ENCODE data around the gene MAGI2.
"Not testable (repeated sequence)": the region's sequence is repeated elsewhere in the genome, so short reads cannot be mapped to it uniquely, and the experiment has no call there.

The MAGI2 gene

DNA sequence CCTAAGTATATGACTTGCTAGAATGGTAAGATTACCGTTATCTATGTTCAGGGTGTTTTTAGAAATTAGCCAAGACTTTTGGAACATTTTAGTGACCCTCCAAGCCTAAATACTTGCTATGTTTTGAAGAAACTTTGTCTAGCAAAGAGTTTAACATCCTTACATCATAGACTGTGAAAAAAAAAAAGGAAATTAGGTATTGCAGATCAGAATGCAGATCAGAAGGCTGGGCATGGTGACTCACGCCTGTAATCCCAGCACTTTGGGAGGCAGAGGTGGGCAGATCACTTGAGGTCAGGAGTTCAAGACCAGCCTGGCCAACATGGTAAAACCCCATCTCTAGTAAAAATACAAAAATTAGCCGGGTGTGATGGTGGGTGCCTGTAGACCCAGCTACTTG lies 10.7 kb downstream of the MAGI2 start:
- not testable (repeated sequence) for DNase-seq

DNA sequence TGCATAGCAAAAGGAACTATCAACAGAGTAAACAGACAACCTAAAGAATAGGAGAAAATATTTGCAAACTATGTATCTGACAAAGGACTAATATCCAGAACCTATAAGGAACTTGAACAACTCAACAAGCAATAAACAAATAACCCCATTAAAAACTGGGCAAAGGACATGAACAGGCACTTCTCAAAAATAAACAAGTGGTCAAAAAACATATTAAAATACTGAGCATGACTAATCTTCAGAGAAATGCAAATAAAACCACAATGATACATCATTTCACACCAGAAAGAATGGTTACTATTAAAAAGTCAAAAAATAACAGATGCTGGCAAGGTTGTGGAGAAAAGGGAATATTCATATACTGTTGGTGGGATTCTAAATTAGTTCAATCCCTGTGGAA lies 17.1 kb downstream of the MAGI2 start:
- no peak for DNase-seq

- DNase-seq = no peak
Observed at GRCh38 chr7:79434867-79435266, 18.6 kb downstream of the MAGI2 start.

DNA sequence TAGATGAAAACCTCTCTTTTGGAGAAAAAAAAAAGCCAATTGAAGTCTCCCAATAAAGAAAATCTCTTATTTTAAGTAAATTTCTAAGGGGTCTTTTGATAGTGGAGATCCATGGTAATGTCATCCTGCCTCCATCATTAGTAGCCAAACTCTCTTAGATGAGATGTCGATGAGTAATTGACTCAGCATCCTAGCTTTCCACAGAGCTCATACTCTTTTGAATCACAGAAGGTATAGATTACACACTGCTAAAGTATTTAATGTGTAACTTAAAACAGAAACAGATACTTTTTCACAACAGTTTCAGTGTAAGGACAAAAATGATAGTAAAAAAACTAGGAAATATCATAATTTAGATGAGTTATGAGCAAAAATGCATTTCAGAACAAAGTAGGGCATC lies 19.4 kb downstream of the MAGI2 start:
- no peak for DNase-seq

DNA sequence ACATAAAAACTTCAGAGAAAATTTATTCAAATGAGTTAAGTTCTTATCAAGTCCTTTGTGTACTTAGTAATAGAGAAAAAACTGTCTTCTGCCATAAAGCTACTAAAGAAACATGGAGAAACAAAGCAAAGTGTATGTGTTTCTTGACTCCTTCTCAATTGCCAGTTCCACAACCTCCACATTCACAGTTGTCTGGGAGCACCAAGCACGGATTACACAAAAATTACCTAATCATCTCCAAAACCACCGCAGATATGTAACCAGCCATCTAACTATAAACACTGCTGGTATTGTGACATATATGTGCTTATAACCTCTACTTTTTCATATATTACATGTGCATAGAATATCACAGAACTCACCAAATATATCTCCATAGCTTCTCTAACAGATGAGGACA lies 23.1 kb downstream of the MAGI2 start:
- no peak for DNase-seq

GRCh38 chr7:79425665-79426064 lies 27.8 kb downstream of the MAGI2 start:
- no peak for DNase-seq

GRCh38 chr7:79421751-79422150 lies 31.7 kb downstream of the MAGI2 start:
- DNase-seq = no peak

- no peak for DNase-seq
Observed at GRCh38 chr7:79420464-79420863, 33.0 kb downstream of the MAGI2 start.

DNA sequence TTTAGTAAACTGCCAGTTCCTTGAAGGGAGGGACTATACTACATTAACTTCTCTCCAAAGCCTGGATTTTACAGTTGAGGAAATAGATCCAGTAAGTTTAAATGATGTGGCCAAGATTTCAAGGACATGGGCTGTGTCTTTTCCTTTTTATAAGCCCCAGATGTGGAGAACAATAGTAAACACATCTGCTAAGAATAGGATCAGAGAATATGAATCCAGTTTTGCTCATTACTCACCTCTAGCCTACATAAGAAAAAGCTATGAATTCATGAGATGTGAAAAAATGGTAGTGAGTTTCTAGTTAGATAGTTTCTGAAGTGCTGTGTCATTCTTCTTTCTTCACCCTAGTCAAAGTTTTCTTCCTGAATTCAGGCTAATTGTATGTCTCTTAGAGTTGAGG lies 38.6 kb downstream of the MAGI2 start:
- no peak for DNase-seq

DNA sequence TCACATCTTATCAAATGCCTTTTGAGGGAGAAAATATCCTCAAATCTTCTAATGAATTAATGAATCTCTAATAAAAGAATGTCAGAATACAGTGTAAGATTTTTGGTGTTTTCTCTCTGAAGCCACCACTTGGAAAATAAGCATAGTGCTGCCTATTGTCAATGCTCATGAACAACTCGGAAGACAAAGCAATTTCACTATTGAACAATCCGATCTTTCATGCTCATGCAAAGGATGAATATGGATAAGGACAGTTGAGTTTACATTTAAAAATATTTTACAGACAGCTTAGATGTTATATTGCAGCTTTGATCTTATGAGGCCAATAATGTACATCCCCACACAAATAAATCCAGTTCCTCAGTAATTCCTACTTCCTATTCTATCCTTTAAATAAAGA lies 40.6 kb downstream of the MAGI2 start:
- DNase-seq = no peak

DNA sequence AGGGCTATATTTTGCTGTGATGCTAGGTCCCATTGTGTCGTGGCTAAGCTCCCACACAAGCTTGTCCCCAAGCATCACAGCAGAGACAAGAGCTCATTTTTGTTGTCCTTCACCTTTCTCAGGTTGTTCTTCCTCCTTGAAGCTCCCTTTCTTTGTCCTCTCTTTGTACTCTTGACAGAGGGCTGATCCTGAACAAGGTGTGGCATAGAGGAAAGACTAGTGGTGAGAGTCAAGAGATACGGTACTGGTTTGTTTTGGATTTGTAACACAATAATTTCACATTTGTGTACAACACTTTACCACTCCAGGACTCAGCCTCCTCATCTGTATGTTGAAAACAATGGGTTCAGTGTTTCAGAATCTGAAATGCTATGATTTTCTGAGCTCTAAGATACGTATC lies 41.0 kb downstream of the MAGI2 start:
- DNase-seq = no peak

DNA sequence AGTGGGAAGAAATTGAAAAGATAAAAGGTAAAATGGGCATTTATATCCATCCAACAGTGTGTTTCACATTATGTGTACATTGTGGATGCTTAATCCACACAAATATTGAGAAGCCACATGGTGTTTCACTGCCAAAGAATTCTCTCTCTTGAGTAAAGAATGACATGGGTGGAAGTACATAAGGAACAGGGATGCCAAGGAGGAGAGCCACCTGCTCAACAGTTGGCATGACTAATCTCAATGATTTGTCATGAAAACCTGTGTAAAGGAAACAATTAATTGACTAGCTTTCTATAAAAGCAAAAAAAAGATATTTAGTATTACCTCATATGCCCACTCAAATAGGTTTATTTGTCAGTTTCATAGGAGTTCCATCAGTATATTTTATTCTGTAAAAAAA lies 43.1 kb downstream of the MAGI2 start:
- no peak for DNase-seq

GRCh38 chr7:79407351-79407750 lies 46.1 kb downstream of the MAGI2 start:
- DNase-seq = no peak

DNA sequence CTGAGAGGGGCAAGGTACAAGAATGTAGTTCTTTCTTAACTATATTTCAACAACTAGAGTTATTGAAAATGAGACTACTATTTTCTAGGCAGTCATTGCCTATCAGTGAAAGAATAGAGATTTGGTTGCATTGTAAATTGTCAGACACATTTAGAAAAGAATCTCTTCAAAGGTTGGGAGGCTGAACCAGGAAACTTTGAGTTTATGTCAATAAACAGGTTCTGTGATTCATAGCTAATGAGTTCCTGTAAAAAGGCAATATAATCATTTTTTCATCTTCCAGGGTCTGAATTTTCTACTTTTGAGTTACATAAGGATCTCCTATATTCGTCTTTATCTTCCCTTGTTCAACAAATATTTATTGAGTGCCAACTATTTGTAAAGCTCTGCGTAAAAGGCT lies 47.1 kb downstream of the MAGI2 start:
- no peak for DNase-seq

DNA sequence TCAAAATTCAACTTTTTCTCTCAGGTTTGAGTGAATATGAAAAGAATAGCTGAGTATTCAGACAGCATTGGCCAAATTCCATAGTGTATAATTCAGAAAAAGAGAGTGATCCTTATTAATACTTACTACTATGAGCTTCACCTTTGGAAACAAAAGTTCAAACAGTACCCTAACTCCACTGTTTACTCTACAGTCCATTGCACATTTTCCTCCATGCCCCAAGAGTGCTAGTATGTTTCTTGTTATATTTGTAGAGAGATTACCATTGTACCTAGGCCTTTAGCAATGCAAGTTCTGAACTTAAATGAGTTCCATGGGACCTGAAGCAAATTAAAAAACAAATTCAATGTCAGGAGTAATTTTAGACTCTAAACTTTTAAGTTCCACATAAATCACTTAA lies 48.1 kb downstream of the MAGI2 start:
- no peak for DNase-seq

DNA sequence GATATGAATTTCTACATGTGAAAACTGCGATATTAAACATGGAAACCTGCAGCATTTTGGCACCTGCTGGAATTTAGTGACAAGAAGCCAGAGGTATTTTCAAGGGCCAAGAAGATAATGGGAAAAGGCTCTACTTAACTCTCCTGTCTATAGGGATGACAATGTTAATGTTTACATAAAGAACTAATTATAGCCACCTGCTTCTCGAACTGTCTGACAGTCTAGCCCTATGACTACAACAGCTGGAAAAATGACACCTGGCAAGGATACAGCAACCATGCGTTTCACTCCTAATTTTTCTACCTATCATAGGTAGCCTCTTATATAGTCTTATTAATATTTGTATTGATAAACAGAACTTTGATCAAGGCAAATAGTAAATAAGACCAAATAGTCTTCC lies 49.6 kb downstream of the MAGI2 start:
- DNase-seq = no peak

- no peak for DNase-seq
Observed at GRCh38 chr7:79403451-79403850, 50.0 kb downstream of the MAGI2 start.

DNA sequence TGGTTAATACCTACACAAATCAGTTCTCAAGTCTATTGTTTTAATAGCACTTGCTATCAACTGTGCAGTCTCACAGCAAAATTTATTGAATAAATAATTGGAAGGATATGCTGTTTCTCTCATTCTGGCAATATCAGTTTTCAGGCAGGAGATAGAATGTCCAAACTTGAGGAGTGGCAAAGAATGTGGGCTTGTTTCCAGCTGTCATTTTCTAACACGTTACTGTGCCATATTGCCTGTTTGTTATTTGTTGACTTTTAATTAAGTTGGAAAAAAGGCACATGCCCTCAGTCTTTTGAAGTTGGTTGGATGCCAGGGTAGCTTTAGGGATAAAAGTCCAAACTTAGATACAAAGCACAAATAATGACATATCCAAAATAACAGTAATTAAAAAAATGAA lies 52.2 kb downstream of the MAGI2 start:
- DNase-seq = no peak

GRCh38 chr7:79400222-79400621 lies 53.2 kb downstream of the MAGI2 start:
- no peak for DNase-seq

- no peak for DNase-seq
Observed at GRCh38 chr7:79398138-79398749, 55.2 kb downstream of the MAGI2 start.

GRCh38 chr7:79386688-79387422 lies 66.6 kb downstream of the MAGI2 start:
- DNase-seq = no peak

DNA sequence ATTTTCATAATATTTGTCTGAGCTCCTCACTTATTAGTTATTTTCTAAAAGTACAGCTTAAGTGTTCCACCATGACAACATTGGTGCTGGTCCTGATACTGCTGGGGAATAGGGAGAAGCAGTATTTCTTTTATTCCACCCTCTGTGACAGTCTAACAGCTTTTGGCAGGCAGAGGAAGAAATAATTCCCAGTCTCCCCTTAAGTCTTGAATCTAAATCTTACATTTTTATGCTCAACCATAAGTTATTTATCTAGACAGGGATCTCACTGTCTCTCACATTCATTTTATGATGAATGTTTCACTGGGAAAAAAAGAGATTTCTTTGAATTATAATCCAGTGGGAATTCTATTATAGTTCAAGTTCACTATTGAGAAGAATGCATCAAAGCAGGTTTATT lies 71.5 kb downstream of the MAGI2 start:
- DNase-seq = no peak

GRCh38 chr7:79377097-79377496 lies 76.4 kb downstream of the MAGI2 start:
- DNase-seq = no peak

DNA sequence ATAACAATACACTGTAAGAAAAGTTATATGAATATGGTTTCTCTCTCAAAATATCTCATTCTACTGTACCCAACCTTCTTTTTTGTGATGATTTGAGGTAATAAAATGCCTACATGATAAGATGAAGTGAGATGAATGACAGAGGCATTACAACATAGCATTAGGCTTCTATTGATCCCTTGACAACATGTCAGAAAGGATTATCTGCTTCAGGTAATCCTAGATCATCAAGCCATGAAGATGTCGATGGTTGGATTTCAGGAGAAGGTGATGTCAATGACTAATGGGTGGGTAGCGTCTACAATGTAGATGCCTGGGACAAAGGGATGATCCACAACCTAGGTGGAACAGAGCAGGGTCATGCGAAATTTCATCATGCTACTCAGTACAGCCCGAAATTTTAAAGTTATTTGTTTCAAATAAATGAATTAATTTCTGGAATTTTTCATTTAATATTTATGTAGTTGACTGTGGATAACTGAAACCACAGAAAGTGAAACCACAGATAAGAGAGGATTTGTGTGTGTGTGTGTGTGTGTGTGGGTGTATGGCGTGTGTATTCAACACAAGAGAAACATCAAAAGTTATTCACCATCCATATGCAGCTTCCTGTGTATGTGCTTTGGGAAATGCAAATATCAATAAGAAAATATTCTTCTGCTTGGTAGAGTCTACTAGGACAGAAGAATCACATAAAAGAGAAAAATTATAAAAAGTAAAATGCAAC lies 77.0 kb downstream of the MAGI2 start:
- no peak for DNase-seq

Measured in CD4-positive, alpha-beta T cell treated with Interleukin-12 subunit alpha and Interleukin-12 subunit beta, for 1 hour (primary cell).